A549 (cell line): Measurements from ENCODE around the gene FAM180B.

Experiments used
- CHD2 ChIP-seq: fragments of 150-350 bp; IDR thresholded peaks from 2 replicates; pipeline ENCODE4 v1.6.1; 2014; ENCODE audit warnings: low read length; ENCODE audit not compliant: partially characterized antibody
- E2F6 ChIP-seq: IDR thresholded peaks from 2 replicates; pipeline ENCODE4 v1.6.1; 2012; ENCODE audit warnings: low read depth, borderline replicate concordance
- EP300 ChIP-seq, 2 experiments: fragments of >200 bp; sonication (Bioruptor Twin); formaldehyde crosslinking; IDR thresholded peaks; 2 replicates in 1 of 2; 3 replicates in 1 of 2; pipeline ENCODE4 v1.6.1; 2016 to 2017
- HDAC2 ChIP-seq: fragments of 200-600 bp; sonication (generic); IDR thresholded peaks from 2 replicates; pipeline ENCODE4 v1.6.1; 2016
- HMGXB4 ChIP-seq: fragments of 250-450 bp; sonication (Bioruptor Pico); IDR thresholded peaks from 2 replicates; pipeline ENCODE4 v1.5.0; 2021; ENCODE audit warnings: mild to moderate bottlenecking, moderate library complexity, borderline replicate concordance
- HOXA7 ChIP-seq: fragments of 250-450 bp; sonication (Bioruptor Pico); IDR thresholded peaks from 2 replicates; pipeline ENCODE4 v1.5.0; 2020; ENCODE audit warnings: mild to moderate bottlenecking, moderate library complexity
- JUN ChIP-seq, 2 experiments: fragments of >200 bp; sonication (Bioruptor Twin); formaldehyde crosslinking; IDR thresholded peaks; 2 replicates in 1 of 2; 3 replicates in 1 of 2; pipeline ENCODE4 v1.6.1; 2016 to 2017
- JUNB ChIP-seq: fragments of >200 bp; sonication (Bioruptor Twin); formaldehyde crosslinking; IDR thresholded peaks from 2 replicates; pipeline ENCODE4 v1.6.1; 2016
- KDM1A ChIP-seq: fragments of 200-600 bp; sonication (generic); IDR thresholded peaks from 2 replicates; pipeline ENCODE4 v1.6.1; 2016; ENCODE audit warnings: low read depth, mild to moderate bottlenecking
- PBX3 ChIP-seq: IDR thresholded peaks from 2 replicates; pipeline ENCODE4 v1.6.1; 2012
- POLR2A ChIP-seq: IDR thresholded peaks from 2 replicates; pipeline ENCODE4 v1.6.1; 2012; ENCODE audit warnings: mild to moderate bottlenecking, low read length
- SMC3 ChIP-seq: fragments of >200 bp; sonication (Bioruptor Twin); formaldehyde crosslinking; IDR thresholded peaks from 3 replicates; pipeline ENCODE4 v1.6.1; 2018; ENCODE audit warnings: inconsistent platforms
- TF ChIP-seq, protein P1 (sequence below): fragments of >200 bp; sonication (Bioruptor Twin); formaldehyde crosslinking; IDR thresholded peaks from 3 replicates; pipeline ENCODE4 v1.5.1; 2016
- TF ChIP-seq, protein P2 (sequence below): fragments of 200-600 bp; sonication (generic); IDR thresholded peaks from 2 replicates; pipeline ENCODE4 v1.6.1; 2016; ENCODE audit warnings: antibody characterized with exemption, mild to moderate bottlenecking, moderate library complexity

GRCh38 chr11:47566149-47566698 lies 20.3 kb upstream of the FAM180B start:
- TF ChIP-seq SMC3 (no peak), PBX3 (no peak), HOXA7 (no peak), JUN (IDR thresholded peaks at IDR 0.05) (no peak), POLR2A (no peak), EP300 (IDR thresholded peaks at IDR 0.05) (no peak), HMGXB4 (no peak), E2F6 (no peak), KDM1A (no peak), JUNB (no peak), CHD2 (no peak), HDAC2 (no peak)
- TF ChIP-seq, protein P1, sequence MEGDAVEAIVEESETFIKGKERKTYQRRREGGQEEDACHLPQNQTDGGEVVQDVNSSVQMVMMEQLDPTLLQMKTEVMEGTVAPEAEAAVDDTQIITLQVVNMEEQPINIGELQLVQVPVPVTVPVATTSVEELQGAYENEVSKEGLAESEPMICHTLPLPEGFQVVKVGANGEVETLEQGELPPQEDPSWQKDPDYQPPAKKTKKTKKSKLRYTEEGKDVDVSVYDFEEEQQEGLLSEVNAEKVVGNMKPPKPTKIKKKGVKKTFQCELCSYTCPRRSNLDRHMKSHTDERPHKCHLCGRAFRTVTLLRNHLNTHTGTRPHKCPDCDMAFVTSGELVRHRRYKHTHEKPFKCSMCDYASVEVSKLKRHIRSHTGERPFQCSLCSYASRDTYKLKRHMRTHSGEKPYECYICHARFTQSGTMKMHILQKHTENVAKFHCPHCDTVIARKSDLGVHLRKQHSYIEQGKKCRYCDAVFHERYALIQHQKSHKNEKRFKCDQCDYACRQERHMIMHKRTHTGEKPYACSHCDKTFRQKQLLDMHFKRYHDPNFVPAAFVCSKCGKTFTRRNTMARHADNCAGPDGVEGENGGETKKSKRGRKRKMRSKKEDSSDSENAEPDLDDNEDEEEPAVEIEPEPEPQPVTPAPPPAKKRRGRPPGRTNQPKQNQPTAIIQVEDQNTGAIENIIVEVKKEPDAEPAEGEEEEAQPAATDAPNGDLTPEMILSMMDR = no peak
- TF ChIP-seq, protein P2, sequence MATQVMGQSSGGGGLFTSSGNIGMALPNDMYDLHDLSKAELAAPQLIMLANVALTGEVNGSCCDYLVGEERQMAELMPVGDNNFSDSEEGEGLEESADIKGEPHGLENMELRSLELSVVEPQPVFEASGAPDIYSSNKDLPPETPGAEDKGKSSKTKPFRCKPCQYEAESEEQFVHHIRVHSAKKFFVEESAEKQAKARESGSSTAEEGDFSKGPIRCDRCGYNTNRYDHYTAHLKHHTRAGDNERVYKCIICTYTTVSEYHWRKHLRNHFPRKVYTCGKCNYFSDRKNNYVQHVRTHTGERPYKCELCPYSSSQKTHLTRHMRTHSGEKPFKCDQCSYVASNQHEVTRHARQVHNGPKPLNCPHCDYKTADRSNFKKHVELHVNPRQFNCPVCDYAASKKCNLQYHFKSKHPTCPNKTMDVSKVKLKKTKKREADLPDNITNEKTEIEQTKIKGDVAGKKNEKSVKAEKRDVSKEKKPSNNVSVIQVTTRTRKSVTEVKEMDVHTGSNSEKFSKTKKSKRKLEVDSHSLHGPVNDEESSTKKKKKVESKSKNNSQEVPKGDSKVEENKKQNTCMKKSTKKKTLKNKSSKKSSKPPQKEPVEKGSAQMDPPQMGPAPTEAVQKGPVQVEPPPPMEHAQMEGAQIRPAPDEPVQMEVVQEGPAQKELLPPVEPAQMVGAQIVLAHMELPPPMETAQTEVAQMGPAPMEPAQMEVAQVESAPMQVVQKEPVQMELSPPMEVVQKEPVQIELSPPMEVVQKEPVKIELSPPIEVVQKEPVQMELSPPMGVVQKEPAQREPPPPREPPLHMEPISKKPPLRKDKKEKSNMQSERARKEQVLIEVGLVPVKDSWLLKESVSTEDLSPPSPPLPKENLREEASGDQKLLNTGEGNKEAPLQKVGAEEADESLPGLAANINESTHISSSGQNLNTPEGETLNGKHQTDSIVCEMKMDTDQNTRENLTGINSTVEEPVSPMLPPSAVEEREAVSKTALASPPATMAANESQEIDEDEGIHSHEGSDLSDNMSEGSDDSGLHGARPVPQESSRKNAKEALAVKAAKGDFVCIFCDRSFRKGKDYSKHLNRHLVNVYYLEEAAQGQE = no peak
